Epidermal melanocyte (primary cell): ENCODE measurements around the gene HP1BP3.

Experiments
- DNase-seq: peaks from one replicate; pipeline ENCODE4 v3.0.0; 2011; ENCODE audit warnings: low spot score; ENCODE audit not compliant: insufficient read length

Gene HP1BP3

DNA sequence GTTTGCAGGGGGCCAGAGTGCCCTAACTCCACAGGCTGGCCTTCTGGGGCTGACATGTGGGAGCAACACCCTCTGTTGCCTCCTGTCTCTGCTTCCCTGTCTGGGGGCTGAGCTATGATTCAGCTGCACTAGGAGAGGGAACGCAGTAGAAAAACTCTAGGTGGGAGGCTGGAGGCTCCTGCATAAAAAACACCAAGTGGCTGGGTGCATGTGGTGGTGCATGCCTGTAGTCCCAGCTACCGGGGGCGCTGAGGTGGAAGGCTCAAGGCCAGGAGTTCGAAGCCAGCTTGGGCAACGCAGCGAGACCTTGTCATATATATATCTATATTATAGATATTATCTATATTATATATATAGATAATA, 74.9 kb downstream of the HP1BP3 start:
- DNase-seq: no peak

DNA sequence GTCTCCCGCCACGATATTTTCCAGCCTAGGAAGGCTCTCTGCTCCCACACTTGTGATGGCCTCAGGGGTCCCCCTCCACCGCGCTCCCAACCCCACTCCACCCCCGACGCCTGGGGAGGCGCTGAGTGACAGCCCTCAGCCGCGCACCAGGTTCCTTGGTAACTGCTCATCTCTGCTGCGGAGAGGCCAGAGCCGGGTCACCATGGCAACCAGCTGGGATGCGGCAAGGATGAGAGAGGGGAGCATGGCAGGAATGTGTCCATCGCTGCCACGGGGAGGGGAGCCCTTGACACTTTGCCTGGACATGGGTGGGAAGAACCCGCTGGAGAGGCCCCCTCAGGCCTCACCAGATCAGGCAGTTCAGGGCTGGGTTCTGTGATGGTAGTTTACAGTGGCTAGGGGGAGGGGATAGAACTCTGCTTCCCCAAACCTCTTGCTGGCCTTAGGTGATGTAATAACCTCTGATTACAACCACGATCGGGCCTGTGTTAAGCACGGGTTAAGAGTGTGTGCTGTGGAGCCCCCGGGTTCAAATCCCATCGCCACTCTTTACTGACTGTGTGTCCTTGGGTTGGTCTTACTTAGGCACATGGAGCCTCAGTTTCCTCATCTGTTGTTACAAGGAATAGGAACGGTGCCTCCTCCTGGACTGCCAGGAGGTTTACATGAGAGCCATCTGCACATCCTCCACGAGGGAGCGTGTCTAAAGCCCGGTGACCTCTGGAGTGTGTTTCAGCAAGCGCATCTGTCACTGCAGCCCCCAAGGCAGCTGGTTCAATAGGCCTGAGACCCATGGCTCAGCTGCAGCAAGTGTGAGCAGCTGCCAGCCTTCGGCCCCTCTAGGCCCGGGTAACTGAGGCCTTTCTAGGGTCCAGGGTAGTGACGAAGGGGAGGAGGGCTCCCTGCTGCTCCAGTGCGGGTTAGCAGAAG, 75.6 kb downstream of the HP1BP3 start:
- DNase-seq: no peak

DNA sequence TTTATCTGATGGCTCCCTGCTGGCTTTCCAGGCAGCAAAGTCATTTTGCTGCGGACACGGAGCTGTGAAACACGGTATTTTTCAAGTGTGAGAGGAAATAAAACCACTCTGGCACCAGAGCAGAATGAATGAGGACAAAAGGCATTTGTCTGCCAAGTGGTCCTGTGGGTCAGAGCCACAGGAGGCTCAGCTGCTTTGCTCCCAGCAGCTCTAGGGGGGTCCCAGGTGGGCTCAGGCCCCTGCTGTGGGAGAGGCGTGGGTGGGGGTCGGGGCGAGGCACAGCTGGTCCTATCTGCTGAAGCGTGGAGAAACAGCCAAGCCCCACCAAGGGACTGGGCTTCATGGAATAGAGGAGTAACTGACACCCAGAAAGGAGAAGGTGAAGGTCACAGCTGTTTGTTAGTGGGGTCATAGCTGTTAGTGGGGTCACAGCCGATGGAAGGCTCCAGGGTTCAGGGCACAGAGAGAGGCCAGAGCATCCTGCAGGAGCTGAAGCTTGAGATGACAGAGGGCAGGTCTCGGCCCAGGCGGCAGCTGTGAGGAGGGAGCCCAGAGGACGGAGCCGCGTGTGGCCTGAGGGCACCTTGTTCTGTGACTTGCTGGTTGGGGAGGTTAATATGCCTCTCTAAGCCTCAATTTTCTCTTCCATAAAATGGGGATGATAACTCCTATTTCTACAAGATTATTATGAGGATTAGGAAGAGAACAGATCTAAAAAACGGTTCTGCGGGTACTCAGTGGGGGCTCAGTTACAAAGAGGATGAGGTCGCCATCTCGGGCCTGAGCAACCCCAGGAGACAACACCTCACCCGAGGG, 76.4 kb downstream of the HP1BP3 start:
- DNase-seq: no peak

DNA sequence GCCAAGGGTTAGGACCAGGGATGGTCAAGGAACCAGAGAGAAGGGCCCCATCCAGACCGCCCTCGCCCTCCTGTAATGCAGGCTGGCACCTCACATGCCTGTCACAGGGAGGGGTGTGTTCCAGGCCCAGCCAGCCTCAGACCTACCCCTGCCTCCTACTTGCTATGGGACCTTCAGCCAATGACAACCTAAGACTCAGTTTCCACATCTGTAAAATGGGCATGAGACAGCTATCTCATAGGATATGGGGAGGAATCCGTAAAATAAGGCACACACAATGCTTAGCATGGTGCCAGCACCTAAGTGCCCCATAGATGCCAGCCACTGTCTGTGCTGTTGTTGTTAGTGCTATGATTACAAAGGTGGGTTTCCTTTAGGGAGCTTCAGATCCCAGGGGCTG, 77.2 kb downstream of the HP1BP3 start:
- DNase-seq: no peak

DNA sequence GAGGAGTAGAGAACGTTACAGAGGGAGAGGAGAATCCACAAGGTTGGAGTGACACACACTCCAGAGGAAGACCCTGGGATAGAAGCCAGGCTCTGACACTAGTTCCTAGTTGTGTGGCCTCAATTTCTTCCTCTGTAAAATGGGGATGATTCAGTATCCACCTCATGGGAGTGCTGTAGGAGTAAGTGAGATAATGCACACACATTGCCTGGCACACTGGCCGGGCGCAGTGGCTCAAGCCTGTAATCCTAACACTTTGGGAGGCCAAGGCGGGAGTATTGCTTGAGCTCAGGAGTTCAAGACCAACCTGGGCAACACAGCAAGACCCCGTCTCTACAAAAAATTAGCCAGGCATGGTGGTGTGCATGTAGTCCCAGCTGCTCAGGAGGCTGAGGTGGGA, 78.2 kb downstream of the HP1BP3 start:
- no peak for DNase-seq

DNA sequence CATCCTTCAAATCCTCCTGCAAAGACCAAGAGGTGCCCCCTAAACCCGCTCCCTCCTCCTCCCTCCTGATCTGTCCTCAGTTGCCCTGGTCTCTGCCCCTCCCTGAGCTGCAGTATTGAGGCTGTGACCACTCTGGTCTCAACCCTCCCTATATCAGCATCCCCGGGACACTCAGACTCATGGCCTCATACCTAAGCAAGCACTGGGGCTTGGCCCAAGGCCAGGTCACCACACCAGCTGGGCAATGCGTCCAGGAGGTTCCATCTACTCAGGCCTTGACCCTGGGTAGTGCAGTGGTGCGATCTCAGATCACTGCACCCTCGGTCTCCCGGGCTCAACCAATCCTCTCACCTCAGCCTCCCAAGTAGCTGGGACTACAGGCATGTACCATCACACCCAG, 79.0 kb downstream of the HP1BP3 start:
- DNase-seq: no peak

DNA sequence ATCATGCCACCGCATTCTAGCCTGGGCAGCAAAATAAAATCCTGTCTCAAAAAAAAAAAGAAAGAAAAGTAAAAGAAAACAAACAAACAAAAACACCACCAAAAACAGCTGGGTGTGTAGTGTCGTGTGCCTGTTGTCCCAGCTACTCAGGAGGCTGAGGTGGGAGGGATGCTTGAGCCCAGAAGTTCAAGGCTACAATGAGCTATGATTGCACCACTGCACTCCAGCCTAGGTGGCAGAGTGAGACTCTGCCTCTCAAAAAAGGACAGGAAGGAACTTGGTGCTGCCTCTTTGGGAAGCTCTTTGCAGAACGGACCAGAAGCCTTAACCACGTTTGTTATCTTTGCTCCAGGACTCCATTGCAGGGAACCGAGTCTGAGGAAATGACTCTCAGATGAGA, 80.3 kb downstream of the HP1BP3 start:
- no peak for DNase-seq

DNA sequence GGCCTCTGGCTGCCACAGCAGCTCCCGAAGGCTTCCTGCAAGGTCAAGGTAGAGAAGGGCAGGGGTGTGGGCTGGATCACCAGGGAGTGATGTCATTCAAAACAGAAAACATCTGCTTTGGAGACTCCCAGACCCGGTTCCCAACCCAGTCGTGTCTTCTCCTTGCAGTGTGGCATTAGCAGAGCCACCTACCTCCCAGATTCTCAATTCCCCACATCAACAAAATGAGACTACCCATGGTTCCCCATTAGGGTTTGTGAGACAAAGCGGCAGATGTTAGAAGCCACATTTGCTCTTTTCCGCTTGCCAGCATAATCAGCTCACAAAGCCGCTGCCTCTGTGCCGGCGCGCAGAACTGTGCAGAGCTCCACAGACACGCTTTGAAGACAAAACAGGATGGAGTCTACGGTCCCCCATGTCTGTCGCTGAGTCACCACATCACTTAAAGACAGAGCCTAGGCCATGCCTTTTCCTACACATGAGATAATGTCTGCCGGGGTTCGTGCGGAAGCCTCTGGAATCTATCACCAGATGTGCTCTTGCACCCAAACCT, 81.8 kb downstream of the HP1BP3 start:
- no peak for DNase-seq

DNA sequence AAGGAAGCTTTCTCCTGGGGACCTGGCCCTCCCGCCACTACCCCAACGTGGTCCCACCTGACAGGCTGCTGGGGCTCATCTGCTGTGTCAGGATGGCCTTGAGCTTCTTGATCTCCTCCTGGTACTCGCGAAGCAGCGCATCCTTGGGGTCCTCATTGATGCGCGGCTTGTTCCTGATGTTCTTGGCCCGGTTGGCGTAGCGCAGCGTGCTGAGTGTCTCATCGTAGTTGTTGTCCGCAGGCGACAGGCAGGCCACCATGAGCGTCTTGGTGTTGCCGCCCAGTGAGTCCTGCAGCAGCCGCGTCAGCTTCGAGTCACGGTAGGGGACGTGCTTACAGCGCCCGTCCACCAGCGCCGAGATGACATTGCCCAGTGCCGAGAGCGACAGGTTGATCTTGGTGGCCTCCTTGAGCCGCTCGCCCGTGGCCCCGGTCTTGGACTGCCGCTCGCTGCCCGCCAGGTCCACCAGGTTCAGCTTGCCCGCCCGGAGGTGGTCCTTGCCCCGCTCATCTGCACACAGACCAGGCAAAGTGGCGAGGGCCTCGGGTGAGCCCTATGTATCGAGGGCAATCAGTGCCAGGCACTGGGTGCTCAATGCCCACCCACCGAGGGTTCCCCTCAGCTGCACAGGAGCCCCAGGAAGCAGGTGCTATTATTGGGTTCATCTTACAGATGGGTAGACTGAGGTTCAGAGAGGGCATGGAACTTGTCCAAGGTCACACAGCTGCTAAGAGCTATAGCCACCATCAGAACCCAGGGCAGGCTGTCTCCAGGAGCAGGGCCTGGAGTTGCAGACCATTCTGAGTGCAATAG, 82.5 kb downstream of the HP1BP3 start:
- no peak for DNase-seq

DNA sequence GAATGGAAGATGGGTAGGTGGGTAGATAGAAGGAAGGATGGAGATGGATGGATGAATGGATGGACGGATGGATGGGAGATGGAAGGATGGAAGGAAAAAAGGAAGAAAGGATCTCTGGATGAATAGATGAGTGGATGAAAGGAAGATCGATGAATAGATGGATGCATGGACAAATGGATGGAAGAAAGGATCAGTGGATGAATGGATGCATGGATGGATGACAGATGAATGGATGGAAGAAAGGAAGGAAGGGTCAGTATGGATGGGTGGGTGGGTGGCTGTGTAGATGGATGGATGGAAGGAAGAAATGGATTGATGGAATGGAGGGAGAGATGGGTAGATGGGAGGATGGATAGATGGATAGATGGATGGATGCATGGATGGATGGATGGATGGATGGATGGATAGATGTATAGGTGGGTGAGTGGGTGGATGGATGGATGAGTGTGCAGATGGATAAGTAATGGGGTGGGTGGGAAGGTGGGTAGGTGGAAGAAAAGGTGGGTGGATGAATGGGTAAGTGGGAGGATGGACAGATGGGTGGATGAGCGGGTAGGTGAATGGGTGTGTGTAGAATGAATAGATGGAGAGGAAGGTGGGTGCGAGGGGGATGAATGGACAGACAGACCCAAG, 83.9 kb downstream of the HP1BP3 start:
- DNase-seq: no peak

DNA sequence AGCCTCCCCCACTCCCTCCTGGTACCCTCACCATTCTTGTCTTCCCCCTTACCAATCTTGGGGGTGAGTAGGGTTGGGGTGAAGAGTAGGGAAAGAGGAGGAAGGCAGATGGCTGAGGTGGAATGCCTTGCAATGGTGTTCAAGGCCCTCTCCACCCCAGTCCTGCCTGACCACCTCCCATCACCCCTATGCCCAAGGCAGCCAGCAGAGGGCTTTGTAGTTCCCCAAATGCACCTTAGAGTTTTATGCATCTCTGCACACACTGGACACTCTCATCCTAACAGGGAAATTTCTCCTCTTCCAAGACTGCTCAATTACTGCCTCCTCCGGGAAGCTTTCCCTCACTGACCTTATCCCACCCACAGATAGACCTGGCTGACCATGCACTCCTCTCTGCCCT, 84.7 kb downstream of the HP1BP3 start:
- DNase-seq: no peak

DNA sequence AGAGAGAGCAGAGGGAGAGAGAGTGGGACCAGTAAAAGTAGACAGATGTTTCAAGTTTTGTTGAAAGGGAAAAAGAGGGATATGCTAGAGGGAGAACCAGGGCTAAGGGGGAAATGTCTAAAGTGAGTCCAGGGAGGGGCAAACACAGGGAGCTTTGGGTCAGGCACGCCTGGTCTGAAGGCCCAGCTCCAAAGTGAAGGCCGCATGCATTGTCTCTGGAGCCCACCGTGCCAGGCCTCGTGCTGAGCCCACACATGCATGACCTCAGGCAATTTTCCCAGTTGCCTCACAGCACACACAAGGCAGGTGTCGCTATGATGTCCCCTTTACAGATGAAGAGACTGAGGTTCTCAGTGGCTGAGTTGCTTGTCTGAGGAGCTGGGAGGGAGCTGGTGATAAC, 85.3 kb downstream of the HP1BP3 start:
- DNase-seq: no peak

DNA sequence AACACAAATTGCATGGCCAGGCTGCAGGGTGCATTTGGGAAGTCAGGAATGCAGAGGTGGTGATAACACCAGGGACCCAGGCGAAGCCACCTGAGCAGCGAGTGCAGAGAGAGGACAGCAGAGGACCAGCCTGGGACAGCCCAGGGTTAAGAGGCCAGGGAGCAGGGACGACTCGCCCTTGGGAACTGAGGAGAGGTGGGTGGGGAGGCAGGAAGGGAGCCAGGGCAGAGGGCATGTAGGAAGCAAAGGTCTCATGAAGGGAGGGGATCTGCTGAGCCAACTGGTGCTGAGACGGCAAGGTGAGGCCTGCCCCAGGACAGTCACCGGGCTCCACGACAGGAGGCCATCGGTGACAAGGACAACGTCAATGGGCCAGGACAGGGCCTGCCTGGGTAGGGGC, 85.7 kb downstream of the HP1BP3 start:
- no peak for DNase-seq

DNA sequence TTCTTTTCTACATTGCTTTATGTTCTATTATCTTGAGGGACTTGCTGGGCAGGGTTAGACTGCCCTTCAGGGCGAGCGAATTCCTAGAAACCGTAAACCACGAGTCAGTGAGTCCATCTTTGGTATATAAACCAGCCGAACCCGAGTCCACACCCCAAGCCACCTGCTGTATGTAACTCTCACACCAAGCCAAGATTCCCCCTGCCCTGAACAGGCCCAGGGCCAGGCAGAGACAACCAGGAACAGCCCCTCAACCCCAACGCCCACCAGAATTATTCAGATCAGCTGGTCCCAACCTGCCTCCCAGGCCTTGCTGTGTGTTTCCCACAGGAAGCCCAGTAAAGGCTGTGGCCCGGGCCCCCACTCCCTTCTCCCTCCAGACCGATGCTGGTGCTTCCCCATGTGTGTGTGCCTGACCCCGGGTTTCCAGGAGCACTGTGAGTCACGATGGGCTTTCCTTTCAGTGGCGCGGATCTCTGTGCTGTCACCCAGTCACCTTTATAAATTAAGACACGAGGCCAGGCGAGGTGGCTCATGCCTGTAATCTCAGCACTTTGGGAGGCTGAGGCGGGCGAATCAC, 86.4 kb downstream of the HP1BP3 start:
- DNase-seq: no peak

DNA sequence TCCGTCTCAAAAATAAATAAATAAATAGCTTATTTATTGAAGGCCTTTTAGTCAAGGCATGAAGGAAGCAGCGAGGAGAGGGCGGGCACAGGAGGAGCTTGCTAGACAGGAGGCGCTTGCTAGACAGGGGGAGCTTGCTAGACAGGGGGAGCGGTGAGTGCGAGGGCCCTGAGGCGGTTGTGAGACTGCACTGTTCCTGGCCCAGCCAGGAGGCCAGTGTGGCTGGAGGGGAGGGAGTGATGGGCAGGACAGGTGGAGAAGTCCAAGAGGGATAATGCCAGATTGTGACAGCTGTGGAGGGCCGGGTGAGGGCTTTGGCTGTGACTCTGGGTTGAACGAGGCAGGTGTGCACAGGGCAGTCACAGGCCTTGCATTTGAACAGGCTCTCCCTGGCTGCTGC, 87.5 kb downstream of the HP1BP3 start:
- no peak for DNase-seq

DNA sequence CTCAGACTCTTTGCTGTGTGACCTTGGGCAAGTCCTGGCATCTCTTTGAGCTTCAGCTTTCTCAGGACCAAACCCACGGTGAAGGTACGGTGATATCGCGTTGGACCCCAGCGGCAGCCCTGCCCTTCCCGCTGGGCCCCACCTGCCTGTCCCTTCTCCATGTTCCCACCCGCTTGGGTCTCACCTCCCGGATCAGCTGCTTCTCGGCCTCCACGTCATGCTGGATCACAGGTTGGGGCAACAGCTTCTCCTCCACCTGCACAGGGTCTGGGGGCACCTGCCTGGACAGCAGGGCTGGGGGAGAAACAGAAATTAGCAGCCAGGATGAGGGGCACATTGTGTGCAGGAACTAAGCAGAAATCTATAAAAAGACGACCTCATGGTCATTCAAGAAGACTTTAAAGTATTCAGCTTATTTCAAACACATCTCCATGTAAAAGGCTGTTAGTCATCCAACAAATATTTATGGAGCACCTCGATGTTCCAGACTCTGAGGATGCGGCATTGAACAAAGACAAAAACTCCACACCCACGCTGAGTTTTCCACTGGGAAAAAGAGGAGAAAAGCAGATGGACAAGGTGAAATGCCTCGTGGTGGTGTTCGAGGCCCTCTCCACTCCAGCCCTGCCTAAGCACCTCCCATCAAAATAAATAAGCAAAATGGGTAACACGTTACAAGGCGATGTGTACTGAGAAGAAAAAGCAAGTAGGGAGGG, 88.8 kb downstream of the HP1BP3 start:
- DNase-seq: no peak

DNA sequence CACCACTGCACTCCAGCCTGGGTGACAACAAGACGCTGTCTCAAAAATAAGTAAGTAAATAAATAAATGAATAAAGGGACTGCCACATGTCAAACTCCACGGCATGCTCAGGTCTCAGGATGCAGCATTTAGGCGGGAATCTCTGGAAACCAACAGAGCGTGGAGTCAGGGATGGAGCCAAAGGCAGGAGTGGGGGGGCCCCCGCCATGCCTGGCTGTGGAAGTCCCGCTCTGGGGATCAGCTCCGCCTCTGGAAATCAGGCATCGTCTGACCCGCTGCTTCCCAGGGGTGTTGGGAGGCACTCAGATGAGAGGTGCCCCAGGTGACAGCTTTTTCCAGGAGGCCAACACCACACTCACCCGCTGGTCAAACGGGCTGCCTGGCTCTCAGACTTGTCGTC, 89.5 kb downstream of the HP1BP3 start:
- DNase-seq: no peak

DNA sequence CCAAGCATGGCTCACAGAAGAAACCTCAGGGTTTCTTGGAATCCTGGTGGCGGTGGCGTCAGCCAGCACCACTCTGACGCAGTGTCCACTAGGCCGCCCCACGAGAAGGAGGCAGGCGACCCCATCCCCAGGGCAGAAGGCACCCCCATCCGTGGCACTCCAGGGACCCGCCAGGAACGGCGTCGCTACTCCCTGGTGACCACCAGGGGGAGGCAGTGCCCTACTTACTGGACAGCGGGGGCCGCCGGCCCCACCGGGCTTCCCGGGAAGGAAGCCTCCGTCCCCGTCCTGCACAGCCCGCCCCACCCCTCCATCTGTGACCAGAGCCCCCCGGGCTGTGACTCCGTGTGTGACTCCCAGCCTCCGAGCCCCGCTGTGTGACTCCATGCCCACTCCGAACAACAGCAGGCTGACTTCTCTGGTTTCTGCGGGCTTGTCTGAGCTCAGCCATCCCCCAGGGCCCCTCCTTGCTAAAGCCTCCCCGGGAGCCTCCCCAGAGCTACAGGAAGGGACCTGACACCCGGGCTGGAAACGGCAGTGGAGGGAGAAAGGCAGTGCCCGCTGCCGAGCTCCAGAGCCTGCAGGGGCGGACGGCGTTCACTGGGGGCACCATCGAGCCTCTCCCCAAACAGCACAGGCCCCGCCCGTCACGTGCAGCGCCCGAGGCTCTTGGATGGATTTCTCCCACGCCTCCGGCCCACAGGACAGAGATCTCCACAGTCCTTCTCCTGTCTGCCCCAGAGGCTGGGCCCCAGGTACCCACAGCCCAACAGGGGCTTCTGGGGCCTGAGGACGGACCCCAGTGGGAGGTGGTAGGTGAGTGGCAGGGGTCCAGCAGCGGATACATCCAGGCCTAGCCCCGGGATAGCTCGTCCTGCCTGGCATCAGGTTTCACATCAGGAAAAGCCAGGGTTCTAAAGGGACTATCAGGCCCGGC, 90.4 kb downstream of the HP1BP3 start:
- peak; percentile 94 for DNase-seq

DNA sequence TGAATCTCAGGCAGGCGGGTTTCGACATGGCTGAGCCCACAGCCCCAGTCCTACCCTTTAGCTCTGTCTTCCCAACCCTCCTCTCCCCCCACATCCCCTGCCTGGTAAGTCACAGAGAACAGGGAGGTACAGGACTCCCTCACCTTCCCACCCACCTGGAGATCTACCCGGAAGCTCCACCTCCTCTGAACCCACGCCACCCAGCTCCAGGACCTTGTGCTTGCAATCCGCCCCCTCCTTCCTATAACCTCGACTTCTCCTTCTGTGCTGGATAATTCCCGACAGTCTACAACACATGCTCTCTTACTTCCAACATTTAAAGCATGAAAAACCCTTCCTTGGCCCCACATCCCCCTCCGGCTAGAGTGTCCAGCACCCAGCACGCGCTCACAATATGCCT, 91.6 kb downstream of the HP1BP3 start:
- no peak for DNase-seq
